Vagina (tissue), 2 donors: ENCODE results near the gene DENND4A. TPM values are rescaled to one million over a fixed set of nuclear protein-coding genes. Genes with fewer than 3 reads are reported as not detected.

Experiments
- DNase-seq, 2 donors: peaks; one replicate each; pipeline ENCODE4 v3.0.0-alpha.2; 2017; ENCODE audit errors: extremely low spot score in 2 of 2
- H3K27ac ChIP-seq: fragments of 200-600 bp; sonication (generic); one replicate; pipeline ENCODE4 v1.5.1; 2019
- H3K27me3 ChIP-seq: fragments of 200-600 bp; sonication (generic); one replicate; pipeline ENCODE4 v1.5.1; 2019
- H3K36me3 ChIP-seq, 2 donors: fragments of 200-600 bp; sonication (generic); one replicate each; pipeline ENCODE4 v1.5.1; 2017 to 2019
- H3K4me1 ChIP-seq: fragments of 200-600 bp; sonication (generic); one replicate; pipeline ENCODE4 v1.5.1; 2019
- H3K4me3 ChIP-seq, 2 donors: fragments of 200-600 bp; sonication (generic); 1 replicate in 1 of 2; 2 replicates in 1 of 2; pipeline ENCODE4 v1.5.1; 2016 to 2019
- H3K9me3 ChIP-seq: fragments of 200-600 bp; sonication (generic); one replicate; pipeline ENCODE4 v1.5.1; 2019
- POLR2A ChIP-seq, 2 donors: fragments of 450-650 bp; IDR thresholded peaks; one replicate each; pipeline ENCODE4 v1.6.1; 2017; ENCODE audit warnings: antibody characterized with exemption in 2 of 2, mild to moderate bottlenecking in 2 of 2, moderate library complexity in 2 of 2
- POLR2AphosphoS5 ChIP-seq, 2 donors: sonication (generic); formaldehyde crosslinking; IDR thresholded peaks; one replicate each; pipeline ENCODE4 v1.9.0; 2017; ENCODE audit warnings: antibody characterized with exemption in 2 of 2, mild to moderate bottlenecking in 2 of 2, low read depth in 1 of 2; ENCODE audit not compliant: insufficient read depth in 1 of 2
- intact Hi-C: fragments of 100-400 bp; cut with DNase I; formaldehyde crosslinking; loops from one replicate; pipeline ENCODE4 v1.15.1; 2023
- total RNA-seq: library from RNA; depleted of rRNA; stranded (reverse); fragments of >200 nt; gene quantifications from one replicate; pipeline ENCODE4 v1.2.3, GENCODE V29; 2016
- TF ChIP-seq, protein P1 (sequence below), 3 experiments: fragments of 450-650 bp in 2 of 3; fragments of 200-600 bp in 1 of 3; sonication (generic) in 1 of 3; IDR thresholded peaks; one replicate each; pipeline ENCODE4 v1.5.1; 2017 to 2019; ENCODE audit warnings: antibody characterized with exemption in 3 of 3, mild to moderate bottlenecking in 2 of 3, moderate library complexity in 2 of 3

The DENND4A gene
- total RNA-seq, 1 donor from 2014 or later, result 28.7 TPM

DNA sequence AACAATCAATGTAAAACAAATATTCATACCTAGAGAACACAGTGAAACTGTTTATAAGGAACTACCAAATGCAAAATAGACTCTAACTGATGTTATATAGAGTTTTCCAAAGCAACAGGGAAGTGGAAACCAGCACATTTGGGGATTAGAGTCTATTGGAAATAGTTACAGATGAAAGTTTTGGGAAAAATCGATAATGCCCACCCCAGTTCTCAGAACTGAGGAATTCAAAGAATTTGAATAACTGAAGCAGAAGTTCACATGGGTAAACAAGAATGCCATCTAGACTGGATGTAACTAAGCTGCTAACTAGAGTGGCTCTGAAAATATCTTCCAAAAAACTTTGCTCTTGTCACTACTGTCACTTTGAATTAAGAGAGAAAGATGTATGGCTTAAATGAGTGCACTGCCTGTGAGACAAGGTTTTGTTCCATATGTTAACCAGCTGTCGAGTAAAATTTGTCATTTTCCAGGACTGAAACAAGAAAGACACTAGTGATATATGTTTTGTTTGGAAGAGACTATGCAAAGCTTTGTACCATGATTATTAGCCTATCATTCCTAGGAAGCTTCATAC lies 9.2 kb upstream of the DENND4A start:
- Histone ChIP-seq H3K4me3 (no peak overlapping the region), H3K36me3 (no peaks in the 10 kb centered on the region), H3K27ac (no peak overlapping the region), H3K4me1 (no peaks in the 10 kb centered on the region), H3K27me3 (no peaks in the 10 kb centered on the region), H3K9me3 (no peaks in the 10 kb centered on the region)
- intact Hi-C loops, result loop anchor here (5.0 kb wide), 1 partner anchor 1774 kb away; no protein-coding TSS in a partner anchor
- TF ChIP-seq, protein P1, sequence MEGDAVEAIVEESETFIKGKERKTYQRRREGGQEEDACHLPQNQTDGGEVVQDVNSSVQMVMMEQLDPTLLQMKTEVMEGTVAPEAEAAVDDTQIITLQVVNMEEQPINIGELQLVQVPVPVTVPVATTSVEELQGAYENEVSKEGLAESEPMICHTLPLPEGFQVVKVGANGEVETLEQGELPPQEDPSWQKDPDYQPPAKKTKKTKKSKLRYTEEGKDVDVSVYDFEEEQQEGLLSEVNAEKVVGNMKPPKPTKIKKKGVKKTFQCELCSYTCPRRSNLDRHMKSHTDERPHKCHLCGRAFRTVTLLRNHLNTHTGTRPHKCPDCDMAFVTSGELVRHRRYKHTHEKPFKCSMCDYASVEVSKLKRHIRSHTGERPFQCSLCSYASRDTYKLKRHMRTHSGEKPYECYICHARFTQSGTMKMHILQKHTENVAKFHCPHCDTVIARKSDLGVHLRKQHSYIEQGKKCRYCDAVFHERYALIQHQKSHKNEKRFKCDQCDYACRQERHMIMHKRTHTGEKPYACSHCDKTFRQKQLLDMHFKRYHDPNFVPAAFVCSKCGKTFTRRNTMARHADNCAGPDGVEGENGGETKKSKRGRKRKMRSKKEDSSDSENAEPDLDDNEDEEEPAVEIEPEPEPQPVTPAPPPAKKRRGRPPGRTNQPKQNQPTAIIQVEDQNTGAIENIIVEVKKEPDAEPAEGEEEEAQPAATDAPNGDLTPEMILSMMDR (IDR thresholded peaks at IDR 0.05), result no peak
- TF ChIP-seq POLR2A (IDR thresholded peaks at IDR 0.05), result no peak
- no peak for TF ChIP-seq POLR2AphosphoS5 (IDR thresholded peaks at IDR 0.05; ENCODE audit: insufficient read depth in 1 of 2, low read depth in 1 of 2)
- DNase-seq, result no peak

DNA sequence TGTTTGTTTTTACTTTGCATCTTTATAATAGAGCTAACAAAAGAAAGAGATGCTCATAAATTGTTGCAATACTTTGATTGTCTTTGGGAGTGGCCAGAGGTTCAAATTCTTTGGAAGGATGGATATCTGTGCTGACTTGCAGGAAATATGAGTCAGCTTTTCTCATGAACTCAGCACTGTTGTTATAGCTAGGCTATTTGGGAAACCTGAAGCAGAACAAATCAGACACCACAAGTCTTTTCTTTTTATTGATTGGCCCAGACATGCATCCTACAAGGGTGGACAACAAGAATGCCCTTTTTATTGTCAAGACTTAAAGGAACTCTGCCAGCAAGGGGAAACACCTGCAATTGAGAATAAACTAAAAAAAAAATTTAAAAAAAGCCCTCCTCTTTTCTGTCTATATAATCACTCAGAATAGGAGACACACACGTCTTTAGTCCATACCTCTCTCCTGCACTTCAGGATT lies 4.6 kb upstream of the DENND4A start:
- Histone ChIP-seq H3K36me3 (no peaks in the 10 kb centered on the region), H3K27ac (no peak overlapping the region), H3K4me3 (no peak overlapping the region), H3K9me3 (no peaks in the 10 kb centered on the region), H3K27me3 (no peaks in the 10 kb centered on the region), H3K4me1 (no peaks in the 10 kb centered on the region)
- intact Hi-C loops, result no loop called here
- DNase-seq, result no peak
- TF ChIP-seq POLR2AphosphoS5 (IDR thresholded peaks at IDR 0.05; ENCODE audit: insufficient read depth in 1 of 2, low read depth in 1 of 2) (peak in 1 of 2 donors; percentile 62), POLR2A (IDR thresholded peaks at IDR 0.05) (no peak)

DNA sequence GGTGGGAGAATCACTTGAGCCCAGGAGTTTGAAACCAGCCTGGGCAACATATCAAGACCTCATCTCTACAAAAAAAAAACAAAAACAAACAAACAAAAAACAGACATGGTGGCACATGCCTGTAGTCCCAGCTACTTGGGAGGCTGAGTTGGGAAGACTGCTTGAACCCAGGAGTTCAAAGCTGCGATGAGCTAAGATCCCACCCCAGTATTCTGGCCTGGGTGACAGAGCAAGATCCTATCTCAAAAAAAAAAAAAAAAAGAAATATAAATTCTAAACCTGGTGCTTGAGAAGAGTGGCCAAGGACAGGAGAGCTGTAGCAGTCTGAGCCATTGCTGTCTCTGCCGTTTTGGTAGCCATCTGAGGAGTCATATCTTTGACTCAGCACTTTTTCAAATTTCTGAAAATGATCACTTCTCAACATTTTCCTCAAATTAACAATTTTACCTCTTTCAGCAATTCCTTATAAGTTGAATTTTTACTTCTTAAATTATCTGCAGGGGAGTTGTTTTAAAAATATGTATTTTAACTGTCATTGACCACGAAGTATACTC lies 3.6 kb upstream of the DENND4A start:
- H3K36me3 ChIP-seq, result no peaks in the 10 kb centered on the region
- no peak overlapping the region for H3K27ac ChIP-seq
- no peaks in the 10 kb centered on the region for H3K9me3 ChIP-seq
- no peak overlapping the region for H3K4me3 ChIP-seq
- no peak for DNase-seq
- peaks cover under 1% of the 10 kb centered on the region for H3K4me1 ChIP-seq
- H3K27me3 ChIP-seq, result no peaks in the 10 kb centered on the region
- no peak for TF ChIP-seq POLR2A (IDR thresholded peaks at IDR 0.05)
- TF ChIP-seq POLR2AphosphoS5 (IDR thresholded peaks at IDR 0.05; ENCODE audit: insufficient read depth in 1 of 2, low read depth in 1 of 2), result no peak
- TF ChIP-seq, protein P1 (IDR thresholded peaks at IDR 0.05), result no peak
- intact Hi-C loops, result no loop called here

DNA sequence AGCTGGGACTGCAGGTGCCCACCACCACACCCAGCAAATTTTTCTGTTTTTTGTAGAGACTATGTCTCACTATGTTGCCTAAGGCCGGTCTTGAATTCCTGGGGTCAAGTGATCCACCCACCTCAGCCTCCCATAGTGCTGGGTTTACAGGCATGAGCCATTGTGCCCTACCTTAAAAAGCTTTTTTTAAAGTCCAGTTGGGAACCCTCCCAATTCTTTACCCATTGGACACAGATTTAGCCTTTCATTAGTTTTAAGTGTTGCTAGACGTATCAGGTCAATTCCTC lies 1.7 kb upstream of the DENND4A start:
- no peak overlapping the region for H3K27ac ChIP-seq
- H3K4me1 ChIP-seq, result peaks cover 18% of the 10 kb centered on the region
- H3K4me3 ChIP-seq, result no peak overlapping the region
- intact Hi-C loops, result no loop called here
- H3K36me3 ChIP-seq, result no peaks in the 10 kb centered on the region
- no peak for DNase-seq
- TF ChIP-seq POLR2AphosphoS5 (IDR thresholded peaks at IDR 0.05; ENCODE audit: insufficient read depth in 1 of 2, low read depth in 1 of 2), result no peak
- TF ChIP-seq POLR2A (IDR thresholded peaks at IDR 0.05), result no peak
- TF ChIP-seq, protein P1 (IDR thresholded peaks at IDR 0.05), result no peak
- no peaks in the 10 kb centered on the region for H3K27me3 ChIP-seq
- no peaks in the 10 kb centered on the region for H3K9me3 ChIP-seq

DNA sequence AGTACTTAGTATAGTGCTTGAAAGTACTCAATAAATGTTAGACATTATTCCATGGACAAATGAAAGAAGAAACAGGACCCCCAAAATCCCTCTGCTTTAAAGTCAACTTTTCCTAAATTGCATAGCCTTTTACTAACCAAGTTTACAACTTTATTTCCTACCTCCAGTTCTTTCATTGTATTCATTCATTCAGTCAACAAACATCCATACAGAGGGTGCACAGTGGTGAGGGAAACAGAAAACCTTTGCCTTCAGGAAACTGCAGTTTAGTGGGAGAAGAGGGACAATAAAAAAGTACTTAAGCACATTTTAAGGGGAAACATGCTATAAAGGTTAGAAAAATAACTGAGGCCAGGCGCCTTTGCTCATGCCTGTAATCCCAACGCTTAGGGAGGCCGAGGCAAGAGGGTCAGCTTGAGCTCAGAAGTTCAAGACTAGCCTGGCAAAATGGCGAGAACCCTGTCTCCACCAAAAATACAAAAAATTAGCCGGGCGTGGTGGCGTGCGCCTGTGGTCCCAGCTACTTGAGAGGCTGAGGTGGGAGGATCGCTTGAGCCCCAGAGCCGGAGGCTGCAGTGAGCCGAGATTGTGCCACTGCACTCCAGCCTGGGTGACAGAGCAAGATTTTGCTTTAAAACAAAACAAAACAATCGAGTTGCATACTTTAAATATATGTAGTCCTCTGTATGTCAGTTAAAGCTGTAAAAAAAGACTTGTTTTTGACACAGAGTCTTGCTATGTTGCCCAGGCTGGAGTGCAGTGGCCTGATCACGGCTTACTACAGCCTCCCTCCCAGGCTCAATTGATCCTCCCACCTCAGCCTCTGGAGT lies 1.1 kb upstream of the DENND4A start:
- H3K27ac ChIP-seq, result peak overlapping the region; percentile 98
- intact Hi-C loops, result no loop called here
- peak overlapping the region; percentile 85 to 95 for H3K4me3 ChIP-seq
- no peak for TF ChIP-seq POLR2A (IDR thresholded peaks at IDR 0.05)
- TF ChIP-seq, protein P1 (IDR thresholded peaks at IDR 0.05), result no peak
- TF ChIP-seq POLR2AphosphoS5 (IDR thresholded peaks at IDR 0.05; ENCODE audit: insufficient read depth in 1 of 2, low read depth in 1 of 2), result no peak
- DNase-seq, result no peak
- no peaks in the 10 kb centered on the region for H3K27me3 ChIP-seq
- no peaks in the 10 kb centered on the region for H3K36me3 ChIP-seq
- no peaks in the 10 kb centered on the region for H3K9me3 ChIP-seq
- peaks cover 18% of the 10 kb centered on the region for H3K4me1 ChIP-seq
